Bronchial epithelial cell (primary cell): Measurements from ENCODE around the gene PDLIM4. TPM values are rescaled to one million over a fixed set of nuclear protein-coding genes. Genes with fewer than 3 reads are reported as not detected.

ENCODE experiments used
- DNase-seq: peaks from one replicate; pipeline ENCODE4 v3.0.0-alpha.2; 2010; ENCODE audit warnings: low read depth
- FAIRE-seq: peaks from 2 replicates; lab custom pipeline; 2011; peaks lifted over from hg19 to GRCh38; lab: Jason Lieb, UNC
- H3K27me3 ChIP-seq: 2 replicates; pipeline ENCODE4 v1.5.1; 2011; ENCODE audit warnings: low read length; ENCODE audit not compliant: control insufficient read depth, insufficient read depth
- H3K36me3 ChIP-seq: 2 replicates; pipeline ENCODE4 v1.5.1; 2011; ENCODE audit warnings: low read length; ENCODE audit not compliant: control insufficient read depth, insufficient read depth
- H3K4me3 ChIP-seq: 2 replicates; pipeline ENCODE4 v1.5.1; 2011; ENCODE audit warnings: mild to moderate bottlenecking, low read depth, low read length, control low read depth
- CTCF ChIP-seq: IDR thresholded peaks from 2 replicates; pipeline ENCODE4 v1.5.1; 2011; ENCODE audit warnings: mild to moderate bottlenecking, moderate library complexity, low read length, control low read depth, inconsistent platforms; ENCODE audit not compliant: insufficient read depth, severe bottlenecking
- total RNA-seq: library from RNA; depleted of rRNA; stranded (reverse); fragments of >200 nt; gene quantifications from 2 replicates; pipeline ENCODE4 v1.2.1, GENCODE V29; 2014

PDLIM4 gene
- total RNA-seq, 1 donor from 2014 or later: 12.9 TPM

- Histone ChIP-seq H3K4me3 (no peak overlapping the region), H3K36me3 (no peaks in the 10 kb centered on the region), H3K27me3 (no peaks in the 10 kb centered on the region)
- DNase-seq (no peak), FAIRE-seq (no peak)
- no peak for TF ChIP-seq CTCF
Observed at GRCh38 chr5:132238901-132239500, 18.5 kb upstream of the PDLIM4 start.

GRCh38 chr5:132239776-132240175 lies 17.7 kb upstream of the PDLIM4 start:
- TF ChIP-seq CTCF: no peak
- H3K36me3 ChIP-seq: no peaks in the 10 kb centered on the region
- no peak overlapping the region for H3K4me3 ChIP-seq
- DNase-seq: no peak
- no peak for FAIRE-seq
- no peaks in the 10 kb centered on the region for H3K27me3 ChIP-seq

GRCh38 chr5:132243366-132243977 lies 14.0 kb upstream of the PDLIM4 start:
- Histone ChIP-seq H3K27me3 (no peaks in the 10 kb centered on the region), H3K4me3 (no peak overlapping the region), H3K36me3 (no peaks in the 10 kb centered on the region)
- no peak for DNase-seq
- TF ChIP-seq CTCF: no peak
- FAIRE-seq: no peak

GRCh38 chr5:132245593-132245992 lies 11.9 kb upstream of the PDLIM4 start:
- no peak for TF ChIP-seq CTCF
- no peak for FAIRE-seq

GRCh38 chr5:132246806-132247205 lies 10.7 kb upstream of the PDLIM4 start:
- no peak for TF ChIP-seq CTCF
- Histone ChIP-seq H3K4me3 (no peak overlapping the region), H3K27me3 (no peaks in the 10 kb centered on the region), H3K36me3 (no peaks in the 10 kb centered on the region)
- FAIRE-seq (no peak), DNase-seq (no peak)

More at GRCh38 chr5:132245593-132245992, 11.9 kb upstream of the PDLIM4 start:
- no peaks in the 10 kb centered on the region for H3K27me3 ChIP-seq
- no peak for DNase-seq
- no peak overlapping the region for H3K4me3 ChIP-seq
- H3K36me3 ChIP-seq: no peaks in the 10 kb centered on the region
